GM18520 (cell line): ENCODE results near the gene TMEM63B.
"Not testable (repeated sequence)": the region's sequence is repeated elsewhere in the genome, so short reads cannot be mapped to it uniquely, and the experiment has no call there.

Source experiments
- ATAC-seq: cut with Tn5 transposase; IDR thresholded peaks from one replicate; pipeline ENCODE4 v1.9.1; 2021; ENCODE audit not compliant: unreplicated experiment

The TMEM63B gene

GRCh38 chr6:44169154-44169553, 41.8 kb downstream of the TMEM63B start:
- no peak for ATAC-seq

- no peak for ATAC-seq
Observed at GRCh38 chr6:44169886-44170570, 42.7 kb downstream of the TMEM63B start.

- ATAC-seq = no peak
Observed at GRCh38 chr6:44171899-44172546, 44.7 kb downstream of the TMEM63B start.

- no peak for ATAC-seq
Observed at GRCh38 chr6:44172731-44173500, 45.6 kb downstream of the TMEM63B start.

- ATAC-seq = no peak
Observed at GRCh38 chr6:44176130-44176761, 48.9 kb downstream of the TMEM63B start.

GRCh38 chr6:44176762-44177509, 49.6 kb downstream of the TMEM63B start:
- no peak for ATAC-seq

GRCh38 chr6:44177691-44178423, 50.5 kb downstream of the TMEM63B start:
- ATAC-seq = no peak

GRCh38 chr6:44178424-44179071, 51.2 kb downstream of the TMEM63B start:
- ATAC-seq = no peak

GRCh38 chr6:44179072-44179536, 51.8 kb downstream of the TMEM63B start:
- no peak for ATAC-seq

- no peak for ATAC-seq
Observed at GRCh38 chr6:44179648-44180047, 52.3 kb downstream of the TMEM63B start.

- no peak for ATAC-seq
Observed at GRCh38 chr6:44180406-44180805, 53.1 kb downstream of the TMEM63B start.

- no peak for ATAC-seq
Observed at GRCh38 chr6:44180886-44181285, 53.5 kb downstream of the TMEM63B start.

- ATAC-seq = not testable (repeated sequence)
Observed at GRCh38 chr6:44181784-44182183, 54.4 kb downstream of the TMEM63B start.

GRCh38 chr6:44182911-44183390, 55.6 kb downstream of the TMEM63B start:
- ATAC-seq = no peak

GRCh38 chr6:44183783-44184182, 56.4 kb downstream of the TMEM63B start:
- no peak for ATAC-seq

GRCh38 chr6:44185356-44185755, 58.0 kb downstream of the TMEM63B start:
- not testable (repeated sequence) for ATAC-seq

GRCh38 chr6:44185953-44186634, 58.7 kb downstream of the TMEM63B start:
- no peak for ATAC-seq

- ATAC-seq = no peak
Observed at GRCh38 chr6:44186635-44187025, 59.3 kb downstream of the TMEM63B start.

GRCh38 chr6:44188819-44189218, 61.5 kb downstream of the TMEM63B start:
- no peak for ATAC-seq
